K562 (cell line): ENCODE data around the gene FUT2. TPM values are rescaled to one million over a fixed set of nuclear protein-coding genes. Genes with fewer than 3 reads are reported as not detected.

ENCODE experiments used
- FOXA3 ChIP-seq, 2 experiments: fragments of 450-650 bp in 1 of 2; sonication (generic) in 1 of 2; formaldehyde crosslinking; IDR thresholded peaks in 1 of 2; conservative IDR thresholded peaks in 1 of 2; 2 replicates each; pipeline versions ENCODE4 v1.4.0 to v1.8.0; 2020 to 2022; ENCODE audit warnings: mild to moderate bottlenecking in 2 of 2, missing genetic modification reagents in 1 of 2
- FOXP1 ChIP-seq: sonication (generic); formaldehyde crosslinking; IDR thresholded peaks from 2 replicates; pipeline ENCODE4 v1.8.0; 2022; ENCODE audit warnings: mild to moderate bottlenecking, missing genetic modification reagents
- JUN ChIP-seq, 2 experiments: sonication (generic) in 1 of 2; formaldehyde crosslinking in 1 of 2; IDR thresholded peaks; 2 replicates each; pipeline versions ENCODE4 v1.6.1 to v1.8.0; 2012 to 2022; ENCODE audit warnings: borderline replicate concordance in 2 of 2, mild to moderate bottlenecking in 2 of 2, improper control_type of control experiment in 1 of 2, low read depth in 1 of 2, low read length in 1 of 2, missing genetic modification reagents in 1 of 2
- MAZ ChIP-seq, 2 experiments: fragments of 450-650 bp in 1 of 2; sonication (generic) in 1 of 2; formaldehyde crosslinking; IDR thresholded peaks in 1 of 2; conservative IDR thresholded peaks in 1 of 2; 2 replicates each; pipeline versions ENCODE4 v1.4.0 to v1.5.0; 2020; ENCODE audit warnings: mild to moderate bottlenecking in 1 of 2, missing genetic modification reagents in 1 of 2
- REST ChIP-seq, 2 experiments: fragments of 450-650 bp; formaldehyde crosslinking in 1 of 2; IDR thresholded peaks; 2 replicates each; pipeline versions ENCODE4 v1.4.0 to v1.6.1; 2014 to 2020; ENCODE audit warnings: mild to moderate bottlenecking in 2 of 2, borderline replicate concordance in 1 of 2, low read depth in 1 of 2
- ZNF277 ChIP-seq: fragments of 250-450 bp; sonication (Bioruptor Pico); IDR thresholded peaks from 2 replicates; pipeline ENCODE4 v1.8.0; 2022; ENCODE audit warnings: inconsistent platforms, mild to moderate bottlenecking, moderate library complexity, borderline replicate concordance
- polyA plus RNA-seq, 8 experiments: library from polyadenylated mRNA; depleted of rRNA in 4 of 8; stranded (reverse) in 5 of 8; unstranded in 3 of 8; fragments of >200 nt; fragmentation: Nextera tagmentation in 2 of 8; fragmentation: Illumina TruSeq in 1 of 8; extraction: Ambion mirVana in 2 of 8; extraction: Trizol in 1 of 8; gene quantifications; 2 replicates each; pipeline versions ENCODE4 v1.2.1 to v1.2.3, GENCODE V29; 2011 to 2014; ENCODE audit warnings: inconsistent platforms in 1 of 8, missing spikeins in 1 of 8
- total RNA-seq, 7 experiments: library from RNA; depleted of rRNA in 6 of 7; stranded (reverse); fragments of >200 nt in 6 of 7; fragmentation: Illumina TruSeq in 2 of 7; extraction: Trizol in 2 of 7; gene quantifications; 2 replicates each; pipeline versions ENCODE4 v1.2.1 to v1.2.3, GENCODE V29; 2011 to 2021; ENCODE audit warnings: low replicate concordance in 1 of 7
- TF ChIP-seq, protein P1 (sequence below): fragments of 450-650 bp; formaldehyde crosslinking; IDR thresholded peaks from 2 replicates; pipeline ENCODE4 v1.4.0; 2020; ENCODE audit warnings: mild to moderate bottlenecking, moderate library complexity
- TF ChIP-seq, protein P2 (sequence below): fragments of 450-650 bp; IDR thresholded peaks from 2 replicates; pipeline ENCODE4 v1.7.1; 2018; ENCODE audit warnings: mild to moderate bottlenecking, low read depth; ENCODE audit not compliant: partially characterized antibody

FUT2 gene
- total and polyA plus RNA-seq, 9 of the 15 experiments (the other 6 are each of a cell fraction or from before 2014, with no cell fraction given): 0.03 to 0.04 TPM; not detected in 7

- TF ChIP-seq, protein P1, sequence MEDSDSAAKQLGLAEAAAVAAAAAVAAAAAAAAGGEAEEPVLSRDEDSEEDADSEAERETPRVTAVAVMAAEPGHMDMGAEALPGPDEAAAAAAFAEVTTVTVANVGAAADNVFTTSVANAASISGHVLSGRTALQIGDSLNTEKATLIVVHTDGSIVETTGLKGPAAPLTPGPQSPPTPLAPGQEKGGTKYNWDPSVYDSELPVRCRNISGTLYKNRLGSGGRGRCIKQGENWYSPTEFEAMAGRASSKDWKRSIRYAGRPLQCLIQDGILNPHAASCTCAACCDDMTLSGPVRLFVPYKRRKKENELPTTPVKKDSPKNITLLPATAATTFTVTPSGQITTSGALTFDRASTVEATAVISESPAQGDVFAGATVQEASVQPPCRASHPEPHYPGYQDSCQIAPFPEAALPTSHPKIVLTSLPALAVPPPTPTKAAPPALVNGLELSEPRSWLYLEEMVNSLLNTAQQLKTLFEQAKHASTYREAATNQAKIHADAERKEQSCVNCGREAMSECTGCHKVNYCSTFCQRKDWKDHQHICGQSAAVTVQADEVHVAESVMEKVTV (CRISPR knock-in tag): peak; percentile 38; the same call in 1 of the 2 replicates
- TF ChIP-seq JUN (IDR thresholded peaks at IDR 0.05; ENCODE audit: borderline replicate concordance, low read depth, low read length) (no peak), JUN (CRISPR knock-in tag; IDR thresholded peaks at IDR 0.05; ENCODE audit: borderline replicate concordance) (peak; percentile 26; the same call in 1 of the 2 replicates), ZNF277 (CRISPR knock-in tag) (no peak), FOXA3 (CRISPR knock-in tag; conservative IDR thresholded peaks at IDR 0.05 in 1 of 2, IDR thresholded peaks at IDR 0.05 in 1 of 2) (0 out of 4 replicates have a peak, but pooled peaks of 1 of the 2 experiments have one; percentile 29), MAZ (CRISPR knock-in tag; conservative IDR thresholded peaks at IDR 0.05 in 1 of 2, IDR thresholded peaks at IDR 0.05 in 1 of 2) (peak in 1 of 2 experiments; percentile 69; a peak in 2 of 4 replicates), FOXP1 (CRISPR knock-in tag) (0 out of 2 replicates have a peak, but pooled peaks have one; percentile 70), REST (IDR thresholded peaks at IDR 0.05; ENCODE audit: borderline replicate concordance) (peak; percentile 85), REST (CRISPR knock-in tag; IDR thresholded peaks at IDR 0.05; ENCODE audit: low read depth) (no peak)
- TF ChIP-seq, protein P2, sequence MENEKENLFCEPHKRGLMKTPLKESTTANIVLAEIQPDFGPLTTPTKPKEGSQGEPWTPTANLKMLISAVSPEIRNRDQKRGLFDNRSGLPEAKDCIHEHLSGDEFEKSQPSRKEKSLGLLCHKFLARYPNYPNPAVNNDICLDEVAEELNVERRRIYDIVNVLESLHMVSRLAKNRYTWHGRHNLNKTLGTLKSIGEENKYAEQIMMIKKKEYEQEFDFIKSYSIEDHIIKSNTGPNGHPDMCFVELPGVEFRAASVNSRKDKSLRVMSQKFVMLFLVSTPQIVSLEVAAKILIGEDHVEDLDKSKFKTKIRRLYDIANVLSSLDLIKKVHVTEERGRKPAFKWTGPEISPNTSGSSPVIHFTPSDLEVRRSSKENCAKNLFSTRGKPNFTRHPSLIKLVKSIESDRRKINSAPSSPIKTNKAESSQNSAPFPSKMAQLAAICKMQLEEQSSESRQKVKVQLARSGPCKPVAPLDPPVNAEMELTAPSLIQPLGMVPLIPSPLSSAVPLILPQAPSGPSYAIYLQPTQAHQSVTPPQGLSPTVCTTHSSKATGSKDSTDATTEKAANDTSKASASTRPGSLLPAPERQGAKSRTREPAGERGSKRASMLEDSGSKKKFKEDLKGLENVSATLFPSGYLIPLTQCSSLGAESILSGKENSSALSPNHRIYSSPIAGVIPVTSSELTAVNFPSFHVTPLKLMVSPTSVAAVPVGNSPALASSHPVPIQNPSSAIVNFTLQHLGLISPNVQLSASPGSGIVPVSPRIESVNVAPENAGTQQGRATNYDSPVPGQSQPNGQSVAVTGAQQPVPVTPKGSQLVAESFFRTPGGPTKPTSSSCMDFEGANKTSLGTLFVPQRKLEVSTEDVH: no peak
Measured at GRCh38 chr19:48674921-48675824, 20.6 kb upstream of the FUT2 start (continued).
